GM23338 (cell line): Measurements from ENCODE around the gene ALDH1L2. TPM values are rescaled to one million over a fixed set of nuclear protein-coding genes. Genes with fewer than 3 reads are reported as not detected.

Experiments used
- ATAC-seq: fragments of 200-7000 bp; cut with Tn5 transposase; 3 replicates; pipeline ENCODE4 v1.9.1; 2020
- DNase-seq: peaks from one replicate; pipeline ENCODE4 v3.0.0-alpha.2; 2015; ENCODE audit warnings: low spot score
- H2AFZ ChIP-seq: fragments of 200-600 bp; sonication (generic); 2 replicates; pipeline ENCODE4 v1.8.0; 2016; ENCODE audit warnings: antibody characterized with exemption, mild to moderate bottlenecking, moderate library complexity
- H3F3A ChIP-seq: fragments of 200-600 bp; sonication (generic); replicated peaks from 2 replicates; pipeline ENCODE4 v1.8.0; 2017; ENCODE audit warnings: antibody characterized with exemption, mixed run types, low read depth
- H3K27ac ChIP-seq: fragments of 200-600 bp; sonication (generic); 2 replicates; pipeline ENCODE4 v1.6.1; 2016; ENCODE audit warnings: low read depth
- H3K27me3 ChIP-seq: fragments of 200-600 bp; sonication (generic); 2 replicates; pipeline ENCODE4 v1.8.0; 2016; ENCODE audit warnings: mild to moderate bottlenecking, mixed run types, moderate library complexity; ENCODE audit not compliant: insufficient read depth
- H3K36me3 ChIP-seq: fragments of 200-600 bp; sonication (generic); 2 replicates; pipeline ENCODE4 v1.8.0; 2016; ENCODE audit warnings: mild to moderate bottlenecking; ENCODE audit not compliant: insufficient read depth
- H3K4me1 ChIP-seq: fragments of 200-600 bp; sonication (generic); 2 replicates; pipeline ENCODE4 v1.8.0; 2016; ENCODE audit warnings: mild to moderate bottlenecking, moderate library complexity; ENCODE audit not compliant: insufficient read depth
- H3K4me2 ChIP-seq: fragments of 200-600 bp; sonication (generic); 2 replicates; pipeline ENCODE4 v1.7.1; 2017; ENCODE audit warnings: mixed run types
- H3K4me3 ChIP-seq: fragments of 200-600 bp; sonication (generic); 2 replicates; pipeline ENCODE4 v1.6.1; 2016; ENCODE audit warnings: mixed run types
- H3K79me2 ChIP-seq: fragments of 200-600 bp; sonication (generic); replicated peaks from 2 replicates; pipeline ENCODE4 v1.8.0; 2017; ENCODE audit warnings: mild to moderate bottlenecking; ENCODE audit not compliant: insufficient read depth
- H3K9me2 ChIP-seq: fragments of 200-600 bp; sonication (generic); 2 replicates; pipeline ENCODE4 v1.8.0; 2017; ENCODE audit not compliant: insufficient read depth
- H4K20me1 ChIP-seq: fragments of 200-600 bp; sonication (generic); replicated peaks from 2 replicates; pipeline ENCODE4 v1.8.0; 2017; ENCODE audit warnings: mild to moderate bottlenecking; ENCODE audit not compliant: insufficient read depth
- H3K27ac Mint-ChIP-seq: 2 replicates; pipeline ENCODE4 v1.8.0; 2020; ENCODE audit warnings: inconsistent platforms, mild to moderate bottlenecking, moderate library complexity, mixed read lengths
- H3K27me3 Mint-ChIP-seq: 3 replicates; pipeline ENCODE4 v1.8.0; 2022; ENCODE audit warnings: low read depth, mild to moderate bottlenecking, moderate library complexity, mixed read lengths, inconsistent platforms; ENCODE audit not compliant: insufficient read depth, poor library complexity
- H3K36me3 Mint-ChIP-seq: 3 replicates; pipeline ENCODE4 v1.8.0; 2021; ENCODE audit warnings: low read depth, mild to moderate bottlenecking, inconsistent platforms, moderate library complexity, mixed read lengths
- H3K4me1 Mint-ChIP-seq: 3 replicates; pipeline ENCODE4 v1.8.0; 2020; ENCODE audit warnings: mild to moderate bottlenecking, inconsistent platforms, mixed read lengths
- H3K4me3 Mint-ChIP-seq: 3 replicates; pipeline ENCODE4 v1.8.0; 2021; ENCODE audit warnings: moderate library complexity, mild to moderate bottlenecking, inconsistent platforms, mixed read lengths
- H3K9me3 Mint-ChIP-seq: 3 replicates; pipeline ENCODE4 v1.8.0; 2020; ENCODE audit warnings: moderate library complexity, mild to moderate bottlenecking, inconsistent platforms, mixed read lengths
- CREB1 ChIP-seq: fragments of 250-450 bp; sonication (Bioruptor Pico); IDR thresholded peaks from 2 replicates; pipeline ENCODE4 v1.5.0; 2020; ENCODE audit warnings: low read depth, mild to moderate bottlenecking, moderate library complexity
- CTCF ChIP-seq, 2 experiments: fragments of 200-600 bp in 1 of 2; sonication (generic) in 1 of 2; conservative IDR thresholded peaks; 2 replicates each; pipeline versions ENCODE4 v1.5.1 to v1.6.1; 2016 to 2017; ENCODE audit warnings: antibody characterized with exemption in 2 of 2, low read depth in 2 of 2, mild to moderate bottlenecking in 2 of 2, moderate library complexity in 1 of 2
- EZH2 ChIP-seq: fragments of 200-600 bp; sonication (generic); IDR thresholded peaks from one replicate; pipeline ENCODE4 v1.8.0; 2017; ENCODE audit warnings: antibody characterized with exemption, mild to moderate bottlenecking, low read depth; ENCODE audit not compliant: unreplicated experiment
- EZH2phosphoT487 ChIP-seq: fragments of 200-600 bp; sonication (generic); IDR thresholded peaks from one replicate; pipeline ENCODE4 v1.8.1; 2018; ENCODE audit warnings: antibody characterized with exemption; ENCODE audit not compliant: unreplicated experiment
- JUNB ChIP-seq: IDR thresholded peaks from one replicate; pipeline ENCODE4 v1.6.1; 2016; ENCODE audit warnings: antibody characterized with exemption; ENCODE audit not compliant: unreplicated experiment
- NANOG ChIP-seq: IDR thresholded peaks from 2 replicates; pipeline ENCODE4 v1.6.1; 2016; ENCODE audit warnings: antibody characterized with exemption, borderline replicate concordance
- STAT1 ChIP-seq: IDR thresholded peaks from one replicate; pipeline ENCODE4 v1.6.1; 2016; ENCODE audit warnings: antibody characterized with exemption; ENCODE audit not compliant: unreplicated experiment
- ZNF331 ChIP-seq: fragments of 250-450 bp; sonication (Bioruptor Pico); IDR thresholded peaks from 2 replicates; pipeline ENCODE4 v1.5.0; 2020; ENCODE audit warnings: low read depth, mild to moderate bottlenecking, moderate library complexity
- polyA plus RNA-seq: library from polyadenylated mRNA; unstranded; fragments of >200 nt; fragmentation: Nextera tagmentation; extraction: Ambion mirVana; gene quantifications from 2 replicates; pipeline ENCODE4 v1.2.1, GENCODE V29; 2016
- total RNA-seq: library from RNA; depleted of rRNA; stranded (reverse); fragments of >200 nt; shearing (Covaris generic); gene quantifications from 2 replicates; pipeline ENCODE4 v1.2.3, GENCODE V29; 2014
- TF ChIP-seq, protein P1 (sequence below): IDR thresholded peaks from 2 replicates; pipeline ENCODE4 v1.6.1; 2016; ENCODE audit warnings: antibody characterized with exemption
- TF ChIP-seq, protein P2 (sequence below): IDR thresholded peaks from one replicate; pipeline ENCODE4 v1.6.1; 2018; ENCODE audit warnings: antibody characterized with exemption; ENCODE audit not compliant: unreplicated experiment

Gene ALDH1L2
- total and polyA plus RNA-seq, 2 experiments from 2014 or later = 5.8 to 9.1 TPM

DNA sequence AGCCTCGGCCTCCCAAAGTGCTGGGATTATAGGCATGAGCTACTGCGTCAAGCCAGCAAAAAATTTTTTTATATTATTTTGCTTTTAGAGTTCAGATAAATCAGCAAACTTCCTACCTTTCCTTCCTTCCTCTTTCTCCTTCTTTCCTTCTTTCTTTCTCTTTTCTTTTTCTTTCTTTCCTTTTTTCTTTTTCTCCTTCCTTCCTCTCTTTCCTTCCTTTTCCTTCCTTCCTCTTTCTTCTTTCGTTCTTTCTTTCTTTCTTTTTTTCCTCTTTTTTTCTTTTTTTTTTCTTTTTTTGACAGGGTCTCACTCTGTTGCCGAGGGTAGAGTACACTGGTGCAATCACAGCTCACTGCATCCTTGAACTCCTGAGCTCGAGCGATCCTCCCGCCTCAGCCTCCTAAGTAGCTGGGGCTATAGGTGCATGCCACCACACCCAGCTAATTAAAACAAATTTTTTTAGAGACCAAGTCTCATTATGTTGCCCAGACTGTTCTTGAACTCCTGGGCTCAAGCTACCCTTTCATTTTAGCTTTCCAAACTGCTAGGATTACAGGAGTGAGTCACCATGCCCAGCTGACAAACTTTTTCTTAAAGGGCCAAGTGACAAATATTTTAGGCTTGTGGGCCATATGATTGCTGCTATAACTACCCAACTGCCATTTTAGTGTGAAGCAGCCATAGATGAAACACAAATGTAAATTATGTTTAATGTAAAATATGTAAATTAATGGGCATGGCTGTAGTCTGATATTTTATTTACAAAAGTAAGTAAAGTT lies 16.1 kb upstream of the ALDH1L2 start (continued):
- TF ChIP-seq, protein P1, sequence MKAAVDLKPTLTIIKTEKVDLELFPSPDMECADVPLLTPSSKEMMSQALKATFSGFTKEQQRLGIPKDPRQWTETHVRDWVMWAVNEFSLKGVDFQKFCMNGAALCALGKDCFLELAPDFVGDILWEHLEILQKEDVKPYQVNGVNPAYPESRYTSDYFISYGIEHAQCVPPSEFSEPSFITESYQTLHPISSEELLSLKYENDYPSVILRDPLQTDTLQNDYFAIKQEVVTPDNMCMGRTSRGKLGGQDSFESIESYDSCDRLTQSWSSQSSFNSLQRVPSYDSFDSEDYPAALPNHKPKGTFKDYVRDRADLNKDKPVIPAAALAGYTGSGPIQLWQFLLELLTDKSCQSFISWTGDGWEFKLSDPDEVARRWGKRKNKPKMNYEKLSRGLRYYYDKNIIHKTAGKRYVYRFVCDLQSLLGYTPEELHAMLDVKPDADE = no peak
- TF ChIP-seq, protein P2, sequence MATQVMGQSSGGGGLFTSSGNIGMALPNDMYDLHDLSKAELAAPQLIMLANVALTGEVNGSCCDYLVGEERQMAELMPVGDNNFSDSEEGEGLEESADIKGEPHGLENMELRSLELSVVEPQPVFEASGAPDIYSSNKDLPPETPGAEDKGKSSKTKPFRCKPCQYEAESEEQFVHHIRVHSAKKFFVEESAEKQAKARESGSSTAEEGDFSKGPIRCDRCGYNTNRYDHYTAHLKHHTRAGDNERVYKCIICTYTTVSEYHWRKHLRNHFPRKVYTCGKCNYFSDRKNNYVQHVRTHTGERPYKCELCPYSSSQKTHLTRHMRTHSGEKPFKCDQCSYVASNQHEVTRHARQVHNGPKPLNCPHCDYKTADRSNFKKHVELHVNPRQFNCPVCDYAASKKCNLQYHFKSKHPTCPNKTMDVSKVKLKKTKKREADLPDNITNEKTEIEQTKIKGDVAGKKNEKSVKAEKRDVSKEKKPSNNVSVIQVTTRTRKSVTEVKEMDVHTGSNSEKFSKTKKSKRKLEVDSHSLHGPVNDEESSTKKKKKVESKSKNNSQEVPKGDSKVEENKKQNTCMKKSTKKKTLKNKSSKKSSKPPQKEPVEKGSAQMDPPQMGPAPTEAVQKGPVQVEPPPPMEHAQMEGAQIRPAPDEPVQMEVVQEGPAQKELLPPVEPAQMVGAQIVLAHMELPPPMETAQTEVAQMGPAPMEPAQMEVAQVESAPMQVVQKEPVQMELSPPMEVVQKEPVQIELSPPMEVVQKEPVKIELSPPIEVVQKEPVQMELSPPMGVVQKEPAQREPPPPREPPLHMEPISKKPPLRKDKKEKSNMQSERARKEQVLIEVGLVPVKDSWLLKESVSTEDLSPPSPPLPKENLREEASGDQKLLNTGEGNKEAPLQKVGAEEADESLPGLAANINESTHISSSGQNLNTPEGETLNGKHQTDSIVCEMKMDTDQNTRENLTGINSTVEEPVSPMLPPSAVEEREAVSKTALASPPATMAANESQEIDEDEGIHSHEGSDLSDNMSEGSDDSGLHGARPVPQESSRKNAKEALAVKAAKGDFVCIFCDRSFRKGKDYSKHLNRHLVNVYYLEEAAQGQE = no peak
- TF ChIP-seq JUNB (no peak), EZH2 (no peak)

GRCh38 chr12:105099356-105099755 lies 15.1 kb upstream of the ALDH1L2 start:
- H3F3A ChIP-seq = no peaks in the 10 kb centered on the region
- ATAC-seq (no peak), DNase-seq (no peak)
- no peaks in the 10 kb centered on the region for H3K4me1 ChIP-seq
- no peak overlapping the region for H3K4me2 ChIP-seq
- H3K4me3 ChIP-seq = no peak overlapping the region
- H3K27me3 ChIP-seq = no peaks in the 10 kb centered on the region
- no peak overlapping the region for H3K27ac ChIP-seq
- H4K20me1 ChIP-seq = no peaks in the 10 kb centered on the region
- H2AFZ ChIP-seq = peak overlapping the region; percentile 21; the same call in 1 of the 2 replicates
- Mint-ChIP-seq H3K9me3 (peaks cover 39% of the 10 kb centered on the region), H3K27me3 (peaks cover 2% of the 10 kb centered on the region), H3K36me3 (peaks cover 34% of the 10 kb centered on the region; the same call in 2 of the 3 replicates), H3K4me1 (peaks cover 7% of the 10 kb centered on the region; the same call in 2 of the 3 replicates), H3K4me3 (no peak overlapping the region), H3K27ac (no peak overlapping the region)
- H3K79me2 ChIP-seq = no peaks in the 10 kb centered on the region
- H3K9me2 ChIP-seq = no peaks in the 10 kb centered on the region
- no peaks in the 10 kb centered on the region for H3K36me3 ChIP-seq
- TF ChIP-seq, protein P1 = no peak
- TF ChIP-seq CTCF (conservative IDR thresholded peaks at IDR 0.05; ENCODE audit: low read depth in 2 of 2) = no peak
- TF ChIP-seq, protein P2 = no peak
- no peak for TF ChIP-seq EZH2phosphoT487
- no peak for TF ChIP-seq ZNF331
- no peak for TF ChIP-seq JUNB
- TF ChIP-seq STAT1 = no peak
- no peak for TF ChIP-seq CREB1
- no peak for TF ChIP-seq EZH2
- TF ChIP-seq NANOG = no peak
